K562 (cell line): ENCODE measurements around the gene OLFML2B.

Experiments
- NFRKB ChIP-seq: fragments of 450-650 bp; IDR thresholded peaks from 2 replicates; pipeline ENCODE4 v1.6.1; 2016; ENCODE audit warnings: low read depth
- POLR2AphosphoS5 ChIP-seq: IDR thresholded peaks from 2 replicates; pipeline ENCODE4 v1.6.1; 2011; ENCODE audit warnings: mild to moderate bottlenecking, low read depth, low read length, moderate library complexity; ENCODE audit not compliant: control insufficient read depth, insufficient read depth
- ZNF830 ChIP-seq: fragments of 250-450 bp; sonication (Bioruptor Pico); IDR thresholded peaks from 2 replicates; pipeline ENCODE4 v1.5.0; 2021; ENCODE audit warnings: mild to moderate bottlenecking
- TF ChIP-seq, protein P1 (sequence below): IDR thresholded peaks from 2 replicates; pipeline ENCODE4 v1.6.1; 2012; ENCODE audit warnings: low read depth, low read length, improper control_type of control experiment, borderline replicate concordance

- TF ChIP-seq POLR2AphosphoS5 (no peak), NFRKB (no peak), ZNF830 (no peak)
- TF ChIP-seq, protein P1, sequence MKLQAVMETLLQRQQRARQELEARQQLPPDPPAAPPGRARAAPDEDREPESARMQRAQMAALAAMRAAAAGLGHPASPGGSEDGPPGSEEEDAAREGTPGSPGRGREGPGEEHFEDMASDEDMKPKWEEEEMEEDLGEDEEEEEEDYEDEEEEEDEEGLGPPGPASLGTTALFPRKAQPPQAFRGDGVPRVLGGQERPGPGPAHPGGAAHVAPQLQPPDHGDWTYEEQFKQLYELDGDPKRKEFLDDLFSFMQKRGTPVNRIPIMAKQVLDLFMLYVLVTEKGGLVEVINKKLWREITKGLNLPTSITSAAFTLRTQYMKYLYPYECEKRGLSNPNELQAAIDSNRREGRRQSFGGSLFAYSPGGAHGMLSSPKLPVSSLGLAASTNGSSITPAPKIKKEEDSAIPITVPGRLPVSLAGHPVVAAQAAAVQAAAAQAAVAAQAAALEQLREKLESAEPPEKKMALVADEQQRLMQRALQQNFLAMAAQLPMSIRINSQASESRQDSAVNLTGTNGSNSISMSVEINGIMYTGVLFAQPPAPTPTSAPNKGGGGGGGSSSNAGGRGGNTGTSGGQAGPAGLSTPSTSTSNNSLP = no peak
Observed at GRCh38 chr1:162062542-162063015, 38.9 kb upstream of the OLFML2B start.
